GM04504 (cell line): ENCODE measurements around the gene WNT7A.

Experiments used
- DNase-seq: peaks from one replicate; pipeline ENCODE4 v3.0.0-alpha.2; 2012; ENCODE audit warnings: low read depth

The WNT7A gene

GRCh38 chr3:13792512-13793371 lies 87.1 kb downstream of the WNT7A start:
- DNase-seq: no peak

GRCh38 chr3:13792051-13792490 lies 87.8 kb downstream of the WNT7A start:
- no peak for DNase-seq

GRCh38 chr3:13791198-13792050 lies 88.4 kb downstream of the WNT7A start:
- DNase-seq: no peak

GRCh38 chr3:13790376-13791197 lies 89.3 kb downstream of the WNT7A start:
- no peak for DNase-seq

- no peak for DNase-seq
Measured at GRCh38 chr3:13788522-13789424, 91.1 kb downstream of the WNT7A start.

GRCh38 chr3:13787533-13788132 lies 92.2 kb downstream of the WNT7A start:
- DNase-seq: no peak

GRCh38 chr3:13786811-13787210 lies 93.1 kb downstream of the WNT7A start:
- DNase-seq: no peak

- no peak for DNase-seq
Measured at GRCh38 chr3:13785853-13786436, 93.9 kb downstream of the WNT7A start.

- no peak for DNase-seq
Measured at GRCh38 chr3:13785351-13785750, 94.5 kb downstream of the WNT7A start.

- DNase-seq: no peak
Measured at GRCh38 chr3:13783476-13783875, 96.4 kb downstream of the WNT7A start.

GRCh38 chr3:13782501-13782900 lies 97.4 kb downstream of the WNT7A start:
- no peak for DNase-seq

GRCh38 chr3:13781417-13781816 lies 98.5 kb downstream of the WNT7A start:
- DNase-seq: no peak

- DNase-seq: no peak
Measured at GRCh38 chr3:13780432-13781176, 99.3 kb downstream of the WNT7A start.

- DNase-seq: no peak
Measured at GRCh38 chr3:13776253-13777050, 103.4 kb downstream of the WNT7A start.

- no peak for DNase-seq
Measured at GRCh38 chr3:13772885-13773745, 106.8 kb downstream of the WNT7A start.

GRCh38 chr3:13772321-13772745 lies 107.5 kb downstream of the WNT7A start:
- no peak for DNase-seq

- no peak for DNase-seq
Measured at GRCh38 chr3:13771496-13771895, 108.4 kb downstream of the WNT7A start.
